ENCODE measurements around the gene SUMO4.

The SUMO4 gene

GRCh38 chr6:149400050-149400449 lies at the start of gene SUMO4:
TSS of gene SUMO4 (plus strand) at chr6:149400262. CDS start at chr6:149400392, 130 bp downstream.
- H3K4me1 Mint-ChIP-seq: no peaks in the 10 kb centered on the region
- no peak for DNase-seq (ENCODE audit: low spot score in 2 of 2)
- H3K27me3 Mint-ChIP-seq: no peaks in the 10 kb centered on the region
- no peak within 1 kb of the TSS for H3K4me3 Mint-ChIP-seq
- H3K36me3 Mint-ChIP-seq: peaks cover 38% of the 10 kb centered on the region
- H3K9me3 Mint-ChIP-seq: no peaks in the 10 kb centered on the region
- no peak for ATAC-seq (ENCODE audit: low read depth)
- no peak within 1 kb of the TSS for H3K27ac Mint-ChIP-seq

DNA sequence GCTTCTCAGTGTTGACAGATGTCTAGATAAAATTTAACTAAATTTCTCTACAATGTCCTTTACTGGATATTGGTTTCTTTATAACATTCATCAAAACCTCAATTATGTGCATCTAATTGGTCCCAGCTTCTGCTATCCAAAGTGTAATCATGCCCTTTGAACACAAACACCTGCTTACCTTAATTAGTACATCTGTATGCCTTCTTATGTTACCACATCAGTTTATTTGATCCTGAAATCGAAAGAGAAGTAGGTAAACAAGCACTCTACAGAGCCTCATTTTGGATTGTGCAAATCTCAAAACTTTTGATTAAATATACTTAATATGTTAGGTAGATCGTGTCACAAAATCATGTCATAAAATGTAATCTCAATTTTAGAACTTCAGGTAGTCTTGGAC lies 46.1 kb upstream of the SUMO4 start:
- H3K27ac Mint-ChIP-seq: no peak overlapping the region
- H3K4me3 Mint-ChIP-seq: no peak overlapping the region
- H3K4me1 Mint-ChIP-seq: peaks cover 24% of the 10 kb centered on the region
- H3K27me3 Mint-ChIP-seq: no peaks in the 10 kb centered on the region
- H3K9me3 Mint-ChIP-seq: no peaks in the 10 kb centered on the region
- ATAC-seq (ENCODE audit: low read depth): no peak
- peaks cover 10% of the 10 kb centered on the region for H3K36me3 Mint-ChIP-seq
- no peak for DNase-seq (ENCODE audit: low spot score in 2 of 2)

DNA sequence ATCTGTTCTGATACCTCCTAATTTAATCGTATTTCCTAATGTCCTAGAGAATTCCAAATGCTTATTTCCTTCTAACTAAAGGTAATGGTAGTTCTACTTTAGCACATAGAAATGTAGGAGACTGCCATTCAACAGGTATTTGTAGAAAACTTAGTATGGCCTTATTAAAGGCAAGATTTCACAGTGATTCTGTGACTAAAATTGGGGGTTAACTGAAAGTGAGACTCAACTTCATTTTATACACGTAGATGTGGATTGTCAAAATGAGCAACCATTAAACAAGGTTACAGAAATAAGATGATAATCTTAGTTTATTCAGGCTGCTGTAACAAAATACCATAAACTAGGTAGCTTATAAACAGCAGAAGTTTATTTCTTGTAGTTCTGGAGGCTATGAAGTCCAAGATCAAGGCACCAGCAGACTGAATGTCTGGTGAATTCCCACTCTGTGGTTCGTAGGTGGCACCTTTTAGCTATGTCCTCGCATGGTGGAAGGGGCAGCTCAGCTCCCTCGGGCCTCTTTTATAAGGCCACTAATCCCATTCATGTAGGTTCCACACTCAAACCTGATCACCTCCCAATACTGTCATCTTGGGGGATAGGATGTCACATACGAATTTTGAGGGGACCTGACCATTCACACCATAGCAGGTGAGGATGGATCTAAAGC lies 43.8 kb upstream of the SUMO4 start:
- Mint-ChIP-seq H3K27me3 (no peaks in the 10 kb centered on the region), H3K27ac (no peak overlapping the region), H3K4me1 (peaks cover 23% of the 10 kb centered on the region), H3K36me3 (peaks cover 19% of the 10 kb centered on the region), H3K9me3 (peaks cover 4% of the 10 kb centered on the region), H3K4me3 (no peak overlapping the region)
- no peak for DNase-seq (ENCODE audit: low spot score in 2 of 2)
- ATAC-seq (ENCODE audit: low read depth): no peak

- Mint-ChIP-seq H3K27ac (peak overlapping the region; percentile 7), H3K9me3 (peaks cover 6% of the 10 kb centered on the region), H3K4me3 (no peak overlapping the region), H3K27me3 (no peaks in the 10 kb centered on the region), H3K36me3 (peaks cover 23% of the 10 kb centered on the region), H3K4me1 (peaks cover 26% of the 10 kb centered on the region)
- ATAC-seq (ENCODE audit: low read depth) (no peak), DNase-seq (ENCODE audit: low spot score in 2 of 2) (no peak)
These were observed 42.1 kb upstream of the SUMO4 start for GRCh38 chr6:149357726-149358538.

- Mint-ChIP-seq H3K4me3 (no peak overlapping the region), H3K36me3 (peaks cover 24% of the 10 kb centered on the region), H3K27me3 (no peaks in the 10 kb centered on the region), H3K4me1 (peaks cover 30% of the 10 kb centered on the region), H3K27ac (no peak overlapping the region), H3K9me3 (peaks cover 6% of the 10 kb centered on the region)
- DNase-seq (ENCODE audit: low spot score in 2 of 2): no peak
- no peak for ATAC-seq (ENCODE audit: low read depth)
These were observed 40.6 kb upstream of the SUMO4 start for GRCh38 chr6:149359440-149359839.

GRCh38 chr6:149360536-149360935 lies 39.5 kb upstream of the SUMO4 start:
- peaks cover 6% of the 10 kb centered on the region for H3K9me3 Mint-ChIP-seq
- peaks cover 24% of the 10 kb centered on the region for H3K36me3 Mint-ChIP-seq
- no peak overlapping the region for H3K27ac Mint-ChIP-seq
- no peak overlapping the region for H3K4me3 Mint-ChIP-seq
- H3K4me1 Mint-ChIP-seq: peaks cover 36% of the 10 kb centered on the region
- H3K27me3 Mint-ChIP-seq: no peaks in the 10 kb centered on the region
- no peak for DNase-seq (ENCODE audit: low spot score in 2 of 2)
- no peak for ATAC-seq (ENCODE audit: low read depth)

DNA sequence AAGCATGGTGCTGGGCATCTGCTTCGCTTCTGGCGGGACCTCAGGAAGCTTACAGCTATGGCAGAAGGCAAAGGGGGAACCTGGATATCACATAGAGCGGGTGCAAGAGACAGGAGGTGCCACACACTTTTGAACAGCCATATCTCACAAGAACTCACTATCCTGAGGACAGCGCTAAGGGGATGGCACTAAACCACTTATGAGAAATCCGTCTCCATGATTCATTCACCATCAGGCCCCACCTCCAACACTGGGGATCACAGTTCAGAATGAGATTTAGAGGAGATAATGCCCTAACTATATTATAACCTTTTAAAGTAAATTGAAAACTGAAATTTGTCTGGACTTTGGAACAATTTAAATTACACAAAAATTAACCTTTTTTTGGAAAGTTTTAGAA lies 37.8 kb upstream of the SUMO4 start:
- no peak for ATAC-seq (ENCODE audit: low read depth)

GRCh38 chr6:149363154-149363553 lies 36.9 kb upstream of the SUMO4 start:
- ATAC-seq (ENCODE audit: low read depth) (no peak), DNase-seq (ENCODE audit: low spot score in 2 of 2) (no peak)
- Mint-ChIP-seq H3K27ac (no peak overlapping the region), H3K4me1 (peaks cover 36% of the 10 kb centered on the region), H3K36me3 (peaks cover 24% of the 10 kb centered on the region), H3K4me3 (no peak overlapping the region), H3K9me3 (peaks cover 6% of the 10 kb centered on the region), H3K27me3 (no peaks in the 10 kb centered on the region)

More for the DNA sequence above, 37.8 kb upstream of the SUMO4 start:
- Mint-ChIP-seq H3K9me3 (peaks cover 6% of the 10 kb centered on the region), H3K27ac (peak overlapping the region; percentile 4), H3K4me3 (no peak overlapping the region), H3K4me1 (peaks cover 36% of the 10 kb centered on the region), H3K36me3 (peaks cover 24% of the 10 kb centered on the region), H3K27me3 (no peaks in the 10 kb centered on the region)
- DNase-seq (ENCODE audit: low spot score in 2 of 2): no peak

GRCh38 chr6:149364557-149364956 lies 35.5 kb upstream of the SUMO4 start:
- Mint-ChIP-seq H3K27ac (peak overlapping the region; percentile 40), H3K9me3 (peaks cover 6% of the 10 kb centered on the region), H3K27me3 (no peaks in the 10 kb centered on the region), H3K4me3 (no peak overlapping the region), H3K36me3 (peaks cover 19% of the 10 kb centered on the region), H3K4me1 (peaks cover 31% of the 10 kb centered on the region)
- DNase-seq (ENCODE audit: low spot score in 2 of 2): no peak
- ATAC-seq (ENCODE audit: low read depth): no peak

DNA sequence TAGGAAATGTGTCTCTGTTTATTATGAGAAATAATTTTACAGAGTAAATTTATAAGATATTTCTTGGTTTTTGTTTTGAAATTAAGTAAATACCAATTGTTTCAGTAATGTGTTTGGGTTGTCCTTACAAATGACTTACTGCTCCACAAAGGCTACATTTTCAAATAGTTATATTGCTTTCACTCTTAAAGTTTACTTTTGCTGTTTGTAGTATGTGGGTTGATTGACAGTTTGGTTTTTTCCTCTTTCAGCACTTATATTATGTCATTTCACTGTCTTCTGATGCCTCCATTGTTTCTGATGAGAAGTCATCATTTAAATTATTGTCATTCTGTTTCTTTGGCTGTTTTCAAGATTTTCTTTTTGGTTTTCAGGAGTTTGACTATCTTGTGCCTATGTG lies 34.9 kb upstream of the SUMO4 start:
- Mint-ChIP-seq H3K4me1 (peaks cover 31% of the 10 kb centered on the region), H3K27ac (no peak overlapping the region), H3K4me3 (no peak overlapping the region), H3K27me3 (no peaks in the 10 kb centered on the region), H3K36me3 (peaks cover 17% of the 10 kb centered on the region), H3K9me3 (peaks cover 3% of the 10 kb centered on the region)
- DNase-seq (ENCODE audit: low spot score in 2 of 2) (no peak), ATAC-seq (ENCODE audit: low read depth) (no peak)

GRCh38 chr6:149366267-149366921 lies 33.7 kb upstream of the SUMO4 start:
- Mint-ChIP-seq H3K36me3 (peaks cover 16% of the 10 kb centered on the region), H3K4me1 (peaks cover 31% of the 10 kb centered on the region), H3K4me3 (no peak overlapping the region), H3K27ac (no peak overlapping the region), H3K27me3 (no peaks in the 10 kb centered on the region), H3K9me3 (peaks cover 2% of the 10 kb centered on the region)
- ATAC-seq (ENCODE audit: low read depth): no peak
- no peak for DNase-seq (ENCODE audit: low spot score in 2 of 2)

- no peak for DNase-seq (ENCODE audit: low spot score in 2 of 2)
- H3K4me1 Mint-ChIP-seq: peaks cover 30% of the 10 kb centered on the region
These were observed 32.0 kb upstream of the SUMO4 start for GRCh38 chr6:149368065-149368464.

GRCh38 chr6:149371154-149371553 lies 28.9 kb upstream of the SUMO4 start:
- H3K9me3 Mint-ChIP-seq: no peaks in the 10 kb centered on the region
- H3K27me3 Mint-ChIP-seq: no peaks in the 10 kb centered on the region
- ATAC-seq (ENCODE audit: low read depth) (peak; percentile 14), DNase-seq (ENCODE audit: low spot score in 2 of 2) (no peak)
- H3K36me3 Mint-ChIP-seq: peaks cover 14% of the 10 kb centered on the region
- H3K27ac Mint-ChIP-seq: peak overlapping the region; percentile 73
- H3K4me1 Mint-ChIP-seq: peaks cover 25% of the 10 kb centered on the region
- H3K4me3 Mint-ChIP-seq: no peak overlapping the region

More at GRCh38 chr6:149368065-149368464, 32.0 kb upstream of the SUMO4 start:
- no peaks in the 10 kb centered on the region for H3K27me3 Mint-ChIP-seq
- H3K27ac Mint-ChIP-seq: no peak overlapping the region
- no peak for ATAC-seq (ENCODE audit: low read depth)
- H3K36me3 Mint-ChIP-seq: peaks cover 8% of the 10 kb centered on the region
- no peaks in the 10 kb centered on the region for H3K9me3 Mint-ChIP-seq
- H3K4me3 Mint-ChIP-seq: no peak overlapping the region

DNA sequence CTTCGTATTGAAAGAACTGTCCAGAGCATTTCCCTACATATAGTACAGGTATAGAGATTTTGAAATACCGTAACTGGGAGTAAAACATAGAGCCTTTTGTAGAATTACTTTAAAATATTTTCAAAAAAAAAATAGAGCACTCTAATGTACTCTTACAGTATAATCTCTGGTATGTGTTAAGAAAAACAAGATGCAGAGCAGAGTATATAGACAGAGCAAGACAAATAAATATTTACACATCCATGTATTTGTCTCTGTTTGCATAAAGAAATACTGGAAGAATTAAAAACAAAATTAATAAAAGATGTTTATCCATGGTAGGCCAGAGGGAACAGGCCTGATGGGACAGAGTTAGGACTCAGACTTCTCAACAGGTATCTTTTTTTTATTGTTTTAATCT lies 28.0 kb upstream of the SUMO4 start:
- Mint-ChIP-seq H3K9me3 (no peaks in the 10 kb centered on the region), H3K27me3 (no peaks in the 10 kb centered on the region), H3K36me3 (peaks cover 18% of the 10 kb centered on the region), H3K27ac (peak overlapping the region; percentile 84), H3K4me3 (no peak overlapping the region), H3K4me1 (peaks cover 29% of the 10 kb centered on the region)
- no peak for DNase-seq (ENCODE audit: low spot score in 2 of 2)
- ATAC-seq (ENCODE audit: low read depth): no peak

All from memory B cell (primary cell).